ENCODE measurements around the gene KRTAP5-3.

The KRTAP5-3 gene

GRCh38 chr11:1653541-1654387, 45.5 kb upstream of the KRTAP5-3 start:
- ChIA-PET POLR2A (interaction anchor here (1.3 kb wide), 1 partner anchor 498 kb away, joined by 4 read pairs; no protein-coding TSS in a partner anchor), CTCF (interaction anchor here (0.5 to 6.4 kb wide), 25 partner anchors 10 to 621 kb away, joined by 3 to 138 read pairs (median 10); partner anchors contain the start of genes KRTAP5-6 and SYT8)
- no peaks in the 10 kb centered on the region for H3K4me1 ChIP-seq (ENCODE audit: control insufficient read depth, insufficient read depth, low read length)
- no peaks in the 10 kb centered on the region for H3K36me3 ChIP-seq (ENCODE audit: control insufficient read depth in 2 of 2, insufficient read depth in 1 of 2, low read length in 2 of 2)
- H3K27ac ChIP-seq (ENCODE audit: extremely low read depth, low read depth, low read length) = no peak overlapping the region
- no peak overlapping the region for H3K4me3 ChIP-seq (ENCODE audit: low read depth, low read length)
- TF ChIP-seq SCRT2 (tag by site-specific recombination; IDR thresholded peaks at IDR 0.05) (peak; percentile 39), OSR2 (tag by site-specific recombination; IDR thresholded peaks at IDR 0.05) (no peak), ZNF366 (tag by site-specific recombination; conservative IDR thresholded peaks at IDR 0.05) (0 out of 2 replicates have a peak, but pooled peaks have one; percentile 18), ZNF707 (tag by site-specific recombination; IDR thresholded peaks at IDR 0.05) (no peak), ZNF394 (tag by site-specific recombination; IDR thresholded peaks at IDR 0.05; ENCODE audit: borderline replicate concordance) (no peak), PRDM1 (tag by site-specific recombination; IDR thresholded peaks at IDR 0.05) (peak; percentile 92), ZNF777 (tag by site-specific recombination; IDR thresholded peaks at IDR 0.05; ENCODE audit: borderline replicate concordance) (no peak), ZFP3 (tag by site-specific recombination; IDR thresholded peaks at IDR 0.05; ENCODE audit: low read depth) (no peak)
- H3K9me3 ChIP-seq (ENCODE audit: control insufficient read depth, insufficient read depth, low read depth, low read length) = no peaks in the 10 kb centered on the region

- Histone ChIP-seq H3K4me3 (ENCODE audit: low read depth, low read length) (no peak overlapping the region), H3K36me3 (ENCODE audit: control insufficient read depth in 2 of 2, insufficient read depth in 1 of 2, low read length in 2 of 2) (no peaks in the 10 kb centered on the region), H3K4me1 (ENCODE audit: control insufficient read depth, insufficient read depth, low read length) (no peaks in the 10 kb centered on the region), H3K9me3 (ENCODE audit: control insufficient read depth, insufficient read depth, low read depth, low read length) (no peaks in the 10 kb centered on the region), H3K27ac (ENCODE audit: extremely low read depth, low read depth, low read length) (no peak overlapping the region)
- POLR2A ChIA-PET = interaction anchor here (1.1 to 1.3 kb wide), 2 partner anchors 40 to 499 kb away, joined by 4 to 9 read pairs; no protein-coding TSS in a partner anchor
- CTCF ChIA-PET = interaction anchor here (0.6 to 6.4 kb wide), 66 partner anchors 9 to 734 kb away, joined by 3 to 138 read pairs (median 5); partner anchors contain the start of genes H19, KRTAP5-6 and SYT8
- TF ChIP-seq KLF16 (tag by site-specific recombination; IDR thresholded peaks at IDR 0.05) (no peak), TCF7L2 (IDR thresholded peaks at IDR 0.05; ENCODE audit: borderline replicate concordance, low read depth, low read length) (no peak), ZBTB26 (tag by site-specific recombination; optimal IDR thresholded peaks at IDR 0.05) (peak; percentile 20), TRIM28 (IDR thresholded peaks at IDR 0.05; ENCODE audit: borderline replicate concordance, low read length) (no peak), ZNF202 (tag by site-specific recombination; IDR thresholded peaks at IDR 0.05; ENCODE audit: borderline replicate concordance) (no peak), ZNF362 (tag by site-specific recombination; IDR thresholded peaks at IDR 0.05) (no peak), ZNF18 (tag by site-specific recombination; IDR thresholded peaks at IDR 0.05) (no peak), ZBTB6 (tag by site-specific recombination; IDR thresholded peaks at IDR 0.05) (no peak), ZNF544 (tag by site-specific recombination; IDR thresholded peaks at IDR 0.05) (no peak), ZNF580 (tag by site-specific recombination; IDR thresholded peaks at IDR 0.05) (no peak), ZNF449 (tag by site-specific recombination; IDR thresholded peaks at IDR 0.05) (no peak), ZNF792 (tag by site-specific recombination; IDR thresholded peaks at IDR 0.05) (no peak), CTCF (tag by site-specific recombination; IDR thresholded peaks at IDR 0.05) (peak; percentile 81), ZEB2 (tag by site-specific recombination; IDR thresholded peaks at IDR 0.05) (no peak), ZNF560 (tag by site-specific recombination; IDR thresholded peaks at IDR 0.05; ENCODE audit: borderline replicate concordance) (no peak)
Measured at GRCh38 chr11:1652771-1653540, 44.7 kb upstream of the KRTAP5-3 start.

Measured in HEK293 (cell line).